ENCODE data around the gene C1GALT1C1L. TPM values are rescaled to one million over a fixed set of nuclear protein-coding genes. Genes with fewer than 3 reads are reported as not detected.

C1GALT1C1L gene
- total and polyA plus RNA-seq, 2 donors (not counting 3 experiments of a cell fraction or from before 2014, with no cell fraction given), result 0.40 to 0.76 TPM

GRCh38 chr2:43717322-43717721, 41.1 kb upstream of the C1GALT1C1L start:
- peaks cover 11% of the 10 kb centered on the region for H3K4me1 ChIP-seq (ENCODE audit: control insufficient read depth, extremely low read depth, insufficient read depth, low read length)
- no peak overlapping the region for H3K27ac ChIP-seq (ENCODE audit: insufficient read depth, low read depth, low read length)
- no peaks in the 10 kb centered on the region for H3K36me3 ChIP-seq (ENCODE audit: control insufficient read depth in 2 of 2, extremely low read depth in 1 of 2, insufficient read depth in 2 of 2, low read length in 2 of 2)
- TF ChIP-seq CTCF (IDR thresholded peaks at IDR 0.05; ENCODE audit: extremely low read depth in 1 of 2, insufficient read depth in 1 of 2, low read depth in 1 of 2, low read length in 2 of 2), result no peak
- ChIA-PET POLR2A (interaction anchor here (0.6 kb wide), 1 partner anchor 15 kb away, joined by 3 read pairs; no protein-coding TSS in a partner anchor), CTCF (no interaction called here)
- no peak for DNase-seq (ENCODE audit: low read depth, low spot score)
- H3K9me3 ChIP-seq (replicated peaks; ENCODE audit: control insufficient read depth, insufficient read depth, low read length), result no peaks in the 10 kb centered on the region
- H3K4me3 ChIP-seq (replicated peaks in 1 of 3; ENCODE audit: insufficient read depth in 1 of 3, low read depth in 1 of 3, low read length in 3 of 3), result no peak overlapping the region
- FAIRE-seq, result no peak
- no peaks in the 10 kb centered on the region for H4K20me1 ChIP-seq (replicated peaks; ENCODE audit: control insufficient read depth, extremely low read depth, insufficient read depth, low read length)
- H3K9me1 ChIP-seq (replicated peaks; ENCODE audit: control insufficient read depth, extremely low read depth, insufficient read depth, low read length), result no peaks in the 10 kb centered on the region
- no peak overlapping the region for H2AFZ ChIP-seq (ENCODE audit: low read depth, low read length)
- no peaks in the 10 kb centered on the region for H3K79me2 ChIP-seq (ENCODE audit: control insufficient read depth, insufficient read depth, low read length)
- BruUV-seq (replicated peaks), result no TSS peak
- no peak overlapping the region for H3K9ac ChIP-seq (replicated peaks; ENCODE audit: extremely low read depth, insufficient read depth, low read length)
- no peaks in the 10 kb centered on the region for H3K27me3 ChIP-seq (ENCODE audit: control insufficient read depth in 2 of 2, insufficient read depth in 2 of 2, low read length in 2 of 2)
- no peak overlapping the region for H3K4me2 ChIP-seq (ENCODE audit: insufficient read depth, low read length)
- intact Hi-C loops (cut with micrococcal nuclease) (no loop called here), dilution Hi-C loops (cut with MboI; ENCODE audit: extremely low pct_ligation_motif_present, low sequenced_read_pairs) (no loop called here)

- TF ChIP-seq POLR2AphosphoS5 (IDR thresholded peaks at IDR 0.05; ENCODE audit: insufficient read depth, low read depth, low read length), result no peak
- no peak for TF ChIP-seq MYC (IDR thresholded peaks at IDR 0.05; ENCODE audit: low read depth, low read length)
- no peak for TF ChIP-seq CTCF (IDR thresholded peaks at IDR 0.05; ENCODE audit: extremely low read depth in 1 of 2, insufficient read depth in 1 of 2, low read depth in 1 of 2, low read length in 2 of 2)
- no peak for TF ChIP-seq POLR2A (IDR thresholded peaks at IDR 0.05; ENCODE audit: low read depth, low read length)
- TF ChIP-seq GATA2 (IDR thresholded peaks at IDR 0.05; ENCODE audit: insufficient read depth, insufficient read length, low read depth, low read length), result no peak
- TF ChIP-seq FOS (IDR thresholded peaks at IDR 0.05; ENCODE audit: borderline replicate concordance, insufficient read depth, low read length), result no peak
- no peak for TF ChIP-seq JUN (IDR thresholded peaks at IDR 0.05; ENCODE audit: borderline replicate concordance, insufficient read depth, insufficient read length, low read depth)
- no peak for TF ChIP-seq MAX (IDR thresholded peaks at IDR 0.05; ENCODE audit: insufficient read depth, insufficient read length)
- no peak for TF ChIP-seq EZH2 (IDR thresholded peaks at IDR 0.05; ENCODE audit: borderline replicate concordance, low read depth, low read length, severe bottlenecking)
- FAIRE-seq (no peak), DNase-seq (ENCODE audit: low read depth, low spot score) (no peak)
- no peak overlapping the region for H3K9ac ChIP-seq (replicated peaks; ENCODE audit: extremely low read depth, insufficient read depth, low read length)
- ChIA-PET CTCF (interaction anchor here (1.4 kb wide), 1 partner anchor 21 kb away, joined by 5 read pairs; no protein-coding TSS in a partner anchor), POLR2A (no interaction called here)
- no peaks in the 10 kb centered on the region for H3K9me1 ChIP-seq (replicated peaks; ENCODE audit: control insufficient read depth, extremely low read depth, insufficient read depth, low read length)
- no peaks in the 10 kb centered on the region for H3K9me3 ChIP-seq (replicated peaks; ENCODE audit: control insufficient read depth, insufficient read depth, low read length)
- no peak overlapping the region for H3K4me2 ChIP-seq (ENCODE audit: insufficient read depth, low read length)
- H2AFZ ChIP-seq (ENCODE audit: low read depth, low read length), result no peak overlapping the region
- peaks cover 11% of the 10 kb centered on the region for H3K4me1 ChIP-seq (ENCODE audit: control insufficient read depth, extremely low read depth, insufficient read depth, low read length)
- BruUV-seq (replicated peaks), result no TSS peak
- no peaks in the 10 kb centered on the region for H3K27me3 ChIP-seq (ENCODE audit: control insufficient read depth in 2 of 2, insufficient read depth in 2 of 2, low read length in 2 of 2)
- no peaks in the 10 kb centered on the region for H3K79me2 ChIP-seq (ENCODE audit: control insufficient read depth, insufficient read depth, low read length)
- no peaks in the 10 kb centered on the region for H4K20me1 ChIP-seq (replicated peaks; ENCODE audit: control insufficient read depth, extremely low read depth, insufficient read depth, low read length)
- H3K27ac ChIP-seq (ENCODE audit: insufficient read depth, low read depth, low read length), result no peak overlapping the region
- H3K4me3 ChIP-seq (replicated peaks in 1 of 3; ENCODE audit: insufficient read depth in 1 of 3, low read depth in 1 of 3, low read length in 3 of 3), result no peak overlapping the region
- no peaks in the 10 kb centered on the region for H3K36me3 ChIP-seq (ENCODE audit: control insufficient read depth in 2 of 2, extremely low read depth in 1 of 2, insufficient read depth in 2 of 2, low read length in 2 of 2)
- intact Hi-C loops (cut with micrococcal nuclease) (no loop called here), dilution Hi-C loops (cut with MboI; ENCODE audit: extremely low pct_ligation_motif_present, low sequenced_read_pairs) (no loop called here)
These were observed 39.3 kb upstream of the C1GALT1C1L start for GRCh38 chr2:43715300-43716098.

Data from endothelial cell of umbilical vein (primary cell).